Colonic mucosa (tissue), 4 donors: ENCODE measurements around the gene CTNND2. TPM values are rescaled to one million over a fixed set of nuclear protein-coding genes. Genes with fewer than 3 reads are reported as not detected.

Experiments
- DNase-seq: peaks from one replicate; pipeline ENCODE4 v3.0.0-alpha.2; 2020
- H3K27ac ChIP-seq: fragments of 200-600 bp; one replicate; pipeline ENCODE4 v1.8.0; 2021
- H3K27me3 ChIP-seq: fragments of 200-600 bp; one replicate; pipeline ENCODE4 v1.8.0; 2021
- H3K36me3 ChIP-seq: fragments of 200-600 bp; one replicate; pipeline ENCODE4 v1.8.0; 2021
- H3K4me1 ChIP-seq: fragments of 200-600 bp; one replicate; pipeline ENCODE4 v1.8.0; 2021; ENCODE audit warnings: mild to moderate bottlenecking
- H3K4me3 ChIP-seq: fragments of 200-600 bp; one replicate; pipeline ENCODE4 v1.8.0; 2021
- H3K9ac ChIP-seq, 2 donors: one replicate each; pipeline ENCODE4 v1.7.0; 2013; ENCODE audit warnings: control low read depth in 2 of 2, low read depth in 2 of 2, low read length in 2 of 2
- H3K9me3 ChIP-seq: fragments of 200-600 bp; one replicate; pipeline ENCODE4 v1.8.0; 2021
- intact Hi-C: fragments of 100-400 bp; cut with DNase I; formaldehyde crosslinking; loops from one replicate; pipeline ENCODE4 v1.14.1; 2022
- total RNA-seq, 2 donors: library from RNA; stranded (reverse); fragmentation: NEBNext Ultra II Directional in 1 of 2; extraction: Animal tissue kit (Norgen Biotek cat#: 25700) in 1 of 2; gene quantifications; one replicate each; pipeline ENCODE4 v1.2.1, GENCODE V29; 2021
- TF ChIP-seq, protein P1 (sequence below): fragments of 200-600 bp; IDR thresholded peaks from one replicate; pipeline ENCODE4 v1.8.0; 2022; ENCODE audit warnings: antibody characterized with exemption, mild to moderate bottlenecking
- donor health status: healthy.
- donor health status: DM: no; HTN: no; CAD: no.
- donor health status: DM: no; HTN: no; CAD: no.

CTNND2 gene
- total RNA-seq, 2 donors from 2014 or later: 1.1 TPM

DNA sequence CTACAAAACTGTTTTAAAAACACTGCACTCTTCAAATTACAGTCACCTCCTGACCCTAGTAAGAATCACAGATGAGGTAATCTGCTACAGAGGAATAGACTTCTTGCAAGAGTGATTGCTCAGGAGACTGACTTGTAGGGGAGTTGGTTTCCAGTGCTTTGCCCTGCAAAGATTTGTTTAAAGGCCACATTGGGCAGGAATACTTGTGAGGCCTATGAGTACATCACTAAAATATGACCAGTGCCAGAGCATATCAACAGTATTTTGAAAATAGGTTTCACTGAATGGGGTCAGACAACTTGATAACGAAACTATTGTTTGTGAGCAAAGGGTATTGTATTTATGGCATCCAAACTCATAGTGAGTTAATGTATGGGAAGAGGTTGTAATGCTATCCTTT is 21.5 kb upstream of the CTNND2 start:
- no peak overlapping the region for H3K4me3 ChIP-seq
- DNase-seq: no peak
- no peaks in the 10 kb centered on the region for H3K9me3 ChIP-seq
- TF ChIP-seq, protein P1, sequence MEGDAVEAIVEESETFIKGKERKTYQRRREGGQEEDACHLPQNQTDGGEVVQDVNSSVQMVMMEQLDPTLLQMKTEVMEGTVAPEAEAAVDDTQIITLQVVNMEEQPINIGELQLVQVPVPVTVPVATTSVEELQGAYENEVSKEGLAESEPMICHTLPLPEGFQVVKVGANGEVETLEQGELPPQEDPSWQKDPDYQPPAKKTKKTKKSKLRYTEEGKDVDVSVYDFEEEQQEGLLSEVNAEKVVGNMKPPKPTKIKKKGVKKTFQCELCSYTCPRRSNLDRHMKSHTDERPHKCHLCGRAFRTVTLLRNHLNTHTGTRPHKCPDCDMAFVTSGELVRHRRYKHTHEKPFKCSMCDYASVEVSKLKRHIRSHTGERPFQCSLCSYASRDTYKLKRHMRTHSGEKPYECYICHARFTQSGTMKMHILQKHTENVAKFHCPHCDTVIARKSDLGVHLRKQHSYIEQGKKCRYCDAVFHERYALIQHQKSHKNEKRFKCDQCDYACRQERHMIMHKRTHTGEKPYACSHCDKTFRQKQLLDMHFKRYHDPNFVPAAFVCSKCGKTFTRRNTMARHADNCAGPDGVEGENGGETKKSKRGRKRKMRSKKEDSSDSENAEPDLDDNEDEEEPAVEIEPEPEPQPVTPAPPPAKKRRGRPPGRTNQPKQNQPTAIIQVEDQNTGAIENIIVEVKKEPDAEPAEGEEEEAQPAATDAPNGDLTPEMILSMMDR: no peak
- no peaks in the 10 kb centered on the region for H3K36me3 ChIP-seq
- H3K27me3 ChIP-seq: no peaks in the 10 kb centered on the region
- no peaks in the 10 kb centered on the region for H3K4me1 ChIP-seq
- H3K27ac ChIP-seq: no peak overlapping the region
- no peak overlapping the region for H3K9ac ChIP-seq
- intact Hi-C loops: no loop called here

DNA sequence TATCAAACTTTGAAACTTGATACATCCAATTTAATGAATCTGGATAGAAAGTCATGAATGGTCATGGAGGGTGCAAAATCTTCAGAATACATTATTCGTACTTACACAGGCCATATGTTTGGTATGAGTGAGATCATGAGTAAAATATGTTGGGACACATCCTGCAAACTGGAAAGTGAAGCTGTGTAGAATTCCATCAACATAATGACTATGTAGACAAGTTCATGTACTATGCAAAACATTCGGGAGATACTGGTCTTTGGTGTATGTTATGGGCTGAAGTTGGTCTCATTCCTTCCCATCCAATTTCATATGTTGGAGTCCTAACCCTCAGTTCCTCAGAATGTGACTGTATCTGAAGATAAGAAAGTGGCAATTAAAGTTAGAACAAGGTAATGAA is 18.1 kb upstream of the CTNND2 start:
- Histone ChIP-seq H3K9me3 (no peaks in the 10 kb centered on the region), H3K4me1 (no peaks in the 10 kb centered on the region), H3K27ac (no peak overlapping the region), H3K36me3 (no peaks in the 10 kb centered on the region), H3K27me3 (no peaks in the 10 kb centered on the region), H3K4me3 (no peak overlapping the region), H3K9ac (no peak overlapping the region)
- intact Hi-C loops: no loop called here
- no peak for DNase-seq
- TF ChIP-seq, protein P1: no peak

DNA sequence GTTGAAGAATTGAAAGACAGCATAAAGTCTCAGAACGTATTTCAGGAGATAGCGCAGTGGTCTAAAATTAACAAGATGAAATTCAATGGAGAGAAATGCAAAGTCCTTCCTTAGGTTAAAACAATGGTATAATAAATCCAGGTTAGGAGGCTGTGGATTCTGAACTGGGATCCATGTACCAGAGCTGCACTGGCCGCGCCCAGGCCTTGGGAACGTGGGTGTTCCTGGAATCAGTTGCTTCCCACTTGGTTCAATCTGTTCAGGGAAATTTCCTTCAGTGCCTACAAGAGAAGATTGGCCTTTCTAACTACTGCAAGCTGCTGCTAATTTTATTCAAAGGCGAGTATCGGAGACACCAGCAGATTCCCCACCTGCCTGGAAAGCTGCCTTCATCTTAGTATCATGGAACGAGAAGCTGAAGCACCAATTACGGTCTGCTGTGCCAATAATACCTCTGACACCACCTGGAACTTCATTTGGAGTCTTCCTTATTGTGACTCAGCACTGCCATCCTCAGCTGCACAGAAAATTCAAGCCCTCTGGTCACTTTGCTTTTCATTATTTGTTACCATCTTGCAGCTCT is 14.3 kb upstream of the CTNND2 start:
- intact Hi-C loops: no loop called here
- Histone ChIP-seq H3K36me3 (no peaks in the 10 kb centered on the region), H3K9ac (no peak overlapping the region), H3K4me3 (no peak overlapping the region), H3K4me1 (no peaks in the 10 kb centered on the region), H3K27ac (no peak overlapping the region), H3K9me3 (no peaks in the 10 kb centered on the region), H3K27me3 (no peaks in the 10 kb centered on the region)
- TF ChIP-seq, protein P1: no peak
- no peak for DNase-seq

DNA sequence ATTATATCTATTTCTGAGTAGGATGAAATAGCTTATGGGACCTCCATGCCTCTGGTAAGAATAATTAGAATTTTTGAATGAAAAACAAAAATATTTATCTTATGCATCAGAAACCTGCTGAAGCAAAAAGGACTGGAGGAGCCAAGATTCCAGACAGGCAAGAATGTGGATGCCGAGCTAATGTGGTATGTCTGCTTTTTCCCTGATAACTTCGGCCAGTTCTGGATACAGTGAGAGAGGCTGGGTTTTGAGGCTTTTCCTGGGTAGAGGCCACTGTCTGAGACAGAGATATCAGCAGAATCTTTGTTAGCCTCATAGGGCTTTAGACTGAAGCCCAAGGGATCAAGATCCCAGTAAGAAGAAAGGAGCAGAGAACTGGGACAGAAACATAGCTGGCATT is 5.2 kb upstream of the CTNND2 start:
- H3K36me3 ChIP-seq: no peaks in the 10 kb centered on the region
- TF ChIP-seq, protein P1: no peak
- no peak overlapping the region for H3K27ac ChIP-seq
- H3K27me3 ChIP-seq: peaks cover 15% of the 10 kb centered on the region
- H3K4me1 ChIP-seq: no peaks in the 10 kb centered on the region
- H3K9me3 ChIP-seq: no peaks in the 10 kb centered on the region
- no peak overlapping the region for H3K4me3 ChIP-seq
- intact Hi-C loops: no loop called here
- DNase-seq: no peak
- H3K9ac ChIP-seq: no peak overlapping the region

DNA sequence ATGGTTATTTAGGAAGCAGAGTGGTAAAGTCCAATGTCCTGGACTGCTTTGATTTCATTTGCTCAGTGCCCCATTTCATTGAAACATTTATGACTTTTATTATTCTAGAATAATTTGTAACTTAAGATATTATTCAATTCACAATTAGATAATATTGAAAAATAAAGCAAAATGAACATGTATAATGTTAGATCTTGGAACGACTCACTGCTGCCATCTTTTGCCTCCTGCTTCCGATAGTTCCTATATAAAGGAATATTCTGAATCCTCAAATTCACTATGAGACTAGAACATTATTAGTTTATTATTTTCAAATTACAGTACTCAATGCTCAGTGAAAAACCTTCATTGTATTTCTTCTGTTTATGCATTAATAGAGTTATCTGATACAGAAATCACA is 2.3 kb upstream of the CTNND2 start:
- TF ChIP-seq, protein P1: no peak
- Histone ChIP-seq H3K9ac (no peak overlapping the region), H3K27me3 (peaks cover 31% of the 10 kb centered on the region), H3K4me1 (no peaks in the 10 kb centered on the region), H3K4me3 (no peak overlapping the region), H3K9me3 (no peaks in the 10 kb centered on the region), H3K36me3 (no peaks in the 10 kb centered on the region), H3K27ac (no peak overlapping the region)
- intact Hi-C loops: no loop called here
- no peak for DNase-seq
